ENCODE measurements around the gene PRELID3B. TPM values are rescaled to one million over a fixed set of nuclear protein-coding genes. Genes with fewer than 3 reads are reported as not detected.
A peak's percentile ranks its signal among the peaks of the same experiment; 100 is the strongest.

PRELID3B gene
- total and polyA plus RNA-seq, 2 of the 13 experiments (the other 11 are each of a cell fraction or from before 2014, with no cell fraction given): 23.3 to 42.6 TPM

DNA sequence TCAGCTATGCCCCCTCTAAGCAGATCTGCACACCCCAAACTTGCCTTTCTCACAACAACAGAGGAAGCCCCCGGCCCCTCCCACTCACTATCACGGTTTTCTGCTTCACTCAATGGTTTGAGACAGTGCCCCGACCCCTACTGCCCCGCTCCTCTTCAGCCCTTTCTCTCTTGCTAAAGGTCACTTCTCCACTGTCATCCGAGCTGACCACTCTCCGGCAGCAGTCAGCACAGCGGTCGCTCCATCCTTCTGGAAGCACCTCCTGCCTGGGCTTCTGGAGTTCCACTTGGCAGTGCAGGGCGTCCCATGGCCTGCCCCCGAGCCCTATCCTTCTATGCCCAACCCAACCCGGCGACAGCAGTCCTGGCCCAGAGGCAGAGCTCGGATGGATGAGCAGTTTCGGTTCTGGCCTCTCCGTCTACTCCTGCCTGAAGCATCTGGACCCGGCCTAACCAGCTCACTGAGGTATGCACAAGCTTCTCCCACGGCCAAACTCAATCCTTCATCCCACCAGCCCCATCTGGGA is 39.6 kb downstream of the PRELID3B start:
- H4K20me1 ChIP-seq (ENCODE audit: insufficient read depth, low read length): no peaks in the 10 kb centered on the region
- no peaks in the 10 kb centered on the region for H3K9me3 ChIP-seq (ENCODE audit: low read length)
- peak; percentile 48 for ATAC-seq
- peaks cover 66% of the 10 kb centered on the region for H3K4me1 ChIP-seq (ENCODE audit: insufficient read depth, low read length)
- H2AFZ ChIP-seq (ENCODE audit: low read length): peak overlapping the region; percentile 44
- POLR2A ChIA-PET: interaction anchor here (0.8 to 1.8 kb wide), 6 partner anchors 8 to 29 kb away, joined by 4 to 11 read pairs (median 6); partner anchors contain the start of gene ATP5F1E
- BruUV-seq (replicated peaks): no TSS peak
- CTCF ChIA-PET (ENCODE audit: low intra/inter-chr PET ratio, low total read pairs): no interaction called here
- no peak for FAIRE-seq
- WGBS (ENCODE audit: low lambda C conversion rate): 12% methylated on average over 17 of the region's 17 CpGs
- no peaks in the 10 kb centered on the region for H3K36me3 ChIP-seq (replicated peaks in 1 of 2; ENCODE audit: control insufficient read depth in 1 of 2, insufficient read depth in 2 of 2, low read length in 2 of 2)
- no peak overlapping the region; the same call in 1 of the 2 replicates for H3K9ac ChIP-seq (ENCODE audit: insufficient read depth, low read depth, low read length)
- H3K27me3 ChIP-seq (ENCODE audit: control insufficient read depth in 1 of 2, insufficient read depth in 2 of 2, low read length in 2 of 2): peaks cover 2 to 27% of the 10 kb centered on the region in 2 experiments
- H3K27ac ChIP-seq (ENCODE audit: extremely low read length, insufficient read depth, low read length): no peak overlapping the region
- in situ Hi-C loops (cut with HindIII; ENCODE audit: extremely low pct_ligation_motif_present, low pct_unique_long_range_greater_than_20kb) (no loop called here), intact Hi-C loops (cut with micrococcal nuclease; ENCODE audit: unreplicated experiment) (no loop called here)
- no peaks in the 10 kb centered on the region for H3K79me2 ChIP-seq (ENCODE audit: insufficient read depth, low read length)
- no peak for DNase-seq (ENCODE audit: low spot score)
- peak overlapping the region; percentile 90 for H3K4me2 ChIP-seq (ENCODE audit: low read depth, low read length)
- peak overlapping the region; percentile 43 to 73 (median 50) for H3K4me3 ChIP-seq (replicated peaks in 1 of 3; ENCODE audit: insufficient read depth in 1 of 3, low read depth in 2 of 3, low read length in 3 of 3)
- TF ChIP-seq ZNF101 (CRISPR knock-in tag; IDR thresholded peaks at IDR 0.05; ENCODE audit: borderline replicate concordance, low read depth) (no peak), ATAD3A (CRISPR knock-in tag; IDR thresholded peaks at IDR 0.05) (no peak), LCORL (IDR thresholded peaks at IDR 0.05) (no peak), LCORL (CRISPR knock-in tag; IDR thresholded peaks at IDR 0.05) (0 out of 2 replicates have a peak, but pooled peaks have one; percentile 53), NAIF1 (CRISPR knock-in tag; IDR thresholded peaks at IDR 0.05; ENCODE audit: borderline replicate concordance) (no peak), ZNF337 (CRISPR knock-in tag; IDR thresholded peaks at IDR 0.05; ENCODE audit: borderline replicate concordance, low read depth) (no peak), WIZ (CRISPR knock-in tag; IDR thresholded peaks at IDR 0.05) (peak; percentile 82; the same call in 1 of the 2 replicates), ZNF296 (CRISPR knock-in tag; conservative IDR thresholded peaks at IDR 0.05) (0 out of 2 replicates have a peak, but pooled peaks have one; percentile 42), ZMYM3 (CRISPR knock-in tag; IDR thresholded peaks at IDR 0.05) (0 out of 2 replicates have a peak, but pooled peaks have one; percentile 25), ZNF331 (CRISPR knock-in tag; IDR thresholded peaks at IDR 0.05) (no peak), ZNF24 (IDR thresholded peaks at IDR 0.05) (no peak), RXRA (CRISPR knock-in tag; IDR thresholded peaks at IDR 0.05) (no peak), HOXD1 (CRISPR knock-in tag; IDR thresholded peaks at IDR 0.05) (no peak)
- TF ChIP-seq, protein P1, sequence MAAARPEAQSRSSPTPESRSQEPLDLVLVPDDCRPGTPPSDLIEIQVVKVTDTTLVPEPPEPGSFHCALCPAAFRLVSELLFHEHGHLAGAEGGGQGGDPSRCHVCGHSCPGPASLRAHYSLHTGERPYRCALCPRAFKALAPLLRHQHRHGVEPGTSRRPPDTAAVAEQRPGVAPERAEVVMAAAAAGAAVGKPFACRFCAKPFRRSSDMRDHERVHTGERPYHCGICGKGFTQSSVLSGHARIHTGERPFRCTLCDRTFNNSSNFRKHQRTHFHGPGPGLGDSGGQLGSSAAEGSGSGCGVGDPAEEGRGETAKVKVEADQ (CRISPR knock-in tag; IDR thresholded peaks at IDR 0.05; ENCODE audit: borderline replicate concordance): no peak
- TF ChIP-seq, protein P2, sequence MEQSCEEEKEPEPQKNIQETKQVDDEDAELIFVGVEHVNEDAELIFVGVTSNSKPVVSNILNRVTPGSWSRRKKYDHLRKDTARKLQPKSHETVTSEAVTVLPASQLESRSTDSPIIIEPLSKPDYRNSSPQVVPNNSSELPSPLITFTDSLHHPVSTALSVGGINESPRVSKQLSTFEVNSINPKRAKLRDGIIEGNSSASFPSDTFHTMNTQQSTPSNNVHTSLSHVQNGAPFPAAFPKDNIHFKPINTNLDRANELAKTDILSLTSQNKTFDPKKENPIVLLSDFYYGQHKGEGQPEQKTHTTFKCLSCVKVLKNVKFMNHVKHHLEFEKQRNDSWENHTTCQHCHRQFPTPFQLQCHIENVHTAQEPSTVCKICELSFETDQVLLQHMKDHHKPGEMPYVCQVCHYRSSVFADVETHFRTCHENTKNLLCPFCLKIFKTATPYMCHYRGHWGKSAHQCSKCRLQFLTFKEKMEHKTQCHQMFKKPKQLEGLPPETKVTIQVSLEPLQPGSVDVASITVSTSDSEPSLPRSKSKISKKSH (CRISPR knock-in tag; IDR thresholded peaks at IDR 0.05; ENCODE audit: borderline replicate concordance): peak; percentile 85
- TF ChIP-seq, protein P3, sequence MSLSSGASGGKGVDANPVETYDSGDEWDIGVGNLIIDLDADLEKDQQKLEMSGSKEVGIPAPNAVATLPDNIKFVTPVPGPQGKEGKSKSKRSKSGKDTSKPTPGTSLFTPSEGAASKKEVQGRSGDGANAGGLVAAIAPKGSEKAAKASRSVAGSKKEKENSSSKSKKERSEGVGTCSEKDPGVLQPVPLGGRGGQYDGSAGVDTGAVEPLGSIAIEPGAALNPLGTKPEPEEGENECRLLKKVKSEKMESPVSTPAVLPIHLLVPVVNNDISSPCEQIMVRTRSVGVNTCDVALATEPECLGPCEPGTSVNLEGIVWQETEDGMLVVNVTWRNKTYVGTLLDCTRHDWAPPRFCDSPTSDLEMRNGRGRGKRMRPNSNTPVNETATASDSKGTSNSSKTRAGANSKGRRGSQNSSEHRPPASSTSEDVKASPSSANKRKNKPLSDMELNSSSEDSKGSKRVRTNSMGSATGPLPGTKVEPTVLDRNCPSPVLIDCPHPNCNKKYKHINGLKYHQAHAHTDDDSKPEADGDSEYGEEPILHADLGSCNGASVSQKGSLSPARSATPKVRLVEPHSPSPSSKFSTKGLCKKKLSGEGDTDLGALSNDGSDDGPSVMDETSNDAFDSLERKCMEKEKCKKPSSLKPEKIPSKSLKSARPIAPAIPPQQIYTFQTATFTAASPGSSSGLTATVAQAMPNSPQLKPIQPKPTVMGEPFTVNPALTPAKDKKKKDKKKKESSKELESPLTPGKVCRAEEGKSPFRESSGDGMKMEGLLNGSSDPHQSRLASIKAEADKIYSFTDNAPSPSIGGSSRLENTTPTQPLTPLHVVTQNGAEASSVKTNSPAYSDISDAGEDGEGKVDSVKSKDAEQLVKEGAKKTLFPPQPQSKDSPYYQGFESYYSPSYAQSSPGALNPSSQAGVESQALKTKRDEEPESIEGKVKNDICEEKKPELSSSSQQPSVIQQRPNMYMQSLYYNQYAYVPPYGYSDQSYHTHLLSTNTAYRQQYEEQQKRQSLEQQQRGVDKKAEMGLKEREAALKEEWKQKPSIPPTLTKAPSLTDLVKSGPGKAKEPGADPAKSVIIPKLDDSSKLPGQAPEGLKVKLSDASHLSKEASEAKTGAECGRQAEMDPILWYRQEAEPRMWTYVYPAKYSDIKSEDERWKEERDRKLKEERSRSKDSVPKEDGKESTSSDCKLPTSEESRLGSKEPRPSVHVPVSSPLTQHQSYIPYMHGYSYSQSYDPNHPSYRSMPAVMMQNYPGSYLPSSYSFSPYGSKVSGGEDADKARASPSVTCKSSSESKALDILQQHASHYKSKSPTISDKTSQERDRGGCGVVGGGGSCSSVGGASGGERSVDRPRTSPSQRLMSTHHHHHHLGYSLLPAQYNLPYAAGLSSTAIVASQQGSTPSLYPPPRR (CRISPR knock-in tag; IDR thresholded peaks at IDR 0.05; ENCODE audit: borderline replicate concordance): no peak
- TF ChIP-seq, protein P4, sequence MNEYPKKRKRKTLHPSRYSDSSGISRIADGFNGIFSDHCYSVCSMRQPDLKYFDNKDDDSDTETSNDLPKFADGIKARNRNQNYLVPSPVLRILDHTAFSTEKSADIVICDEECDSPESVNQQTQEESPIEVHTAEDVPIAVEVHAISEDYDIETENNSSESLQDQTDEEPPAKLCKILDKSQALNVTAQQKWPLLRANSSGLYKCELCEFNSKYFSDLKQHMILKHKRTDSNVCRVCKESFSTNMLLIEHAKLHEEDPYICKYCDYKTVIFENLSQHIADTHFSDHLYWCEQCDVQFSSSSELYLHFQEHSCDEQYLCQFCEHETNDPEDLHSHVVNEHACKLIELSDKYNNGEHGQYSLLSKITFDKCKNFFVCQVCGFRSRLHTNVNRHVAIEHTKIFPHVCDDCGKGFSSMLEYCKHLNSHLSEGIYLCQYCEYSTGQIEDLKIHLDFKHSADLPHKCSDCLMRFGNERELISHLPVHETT (CRISPR knock-in tag; conservative IDR thresholded peaks at IDR 0.05): no peak

All from HepG2 (cell line).